Lower leg skin (tissue), 4 donors: Measurements from ENCODE around the gene LPIN1. TPM values are rescaled to one million over a fixed set of nuclear protein-coding genes. Genes with fewer than 3 reads are reported as not detected.
"Not testable (repeated sequence)": the region's sequence is repeated elsewhere in the genome, so short reads cannot be mapped to it uniquely, and the experiment has no call there.

Experiments used
- DNase-seq, 2 donors: peaks; one replicate each; pipeline ENCODE4 v3.0.0-alpha.2; 2019; ENCODE audit warnings: low spot score in 2 of 2
- H3K4me3 ChIP-seq: fragments of 200-600 bp; sonication (generic); 2 replicates; pipeline ENCODE4 v1.5.1; 2017; ENCODE audit warnings: mild to moderate bottlenecking, low read depth; ENCODE audit not compliant: poor library complexity, severe bottlenecking
- POLR2A ChIP-seq, 2 donors: fragments of 450-650 bp; IDR thresholded peaks; one replicate each; pipeline ENCODE4 v1.6.1; 2016 to 2017; ENCODE audit warnings: antibody characterized with exemption in 2 of 2, mild to moderate bottlenecking in 1 of 2, moderate library complexity in 1 of 2
- WGBS, 2 donors: methylation state at CpG; one replicate each; pipeline ENCODE4 v1.1.5; 2018; 5-methylcytosine and 5-hydroxymethylcytosine counted together
- intact Hi-C: fragments of 100-400 bp; cut with DNase I; formaldehyde crosslinking; loops from one replicate; pipeline ENCODE4 v1.15.0; 2023; ENCODE audit warnings: low total_unique reads
- total RNA-seq, 4 donors: library from RNA; depleted of rRNA; stranded (reverse); fragments of >200 nt; gene quantifications; one replicate each; pipeline ENCODE4 v1.1.0, GENCODE V29; 2016
- TF ChIP-seq, protein P1 (sequence below), 3 donors: fragments of 450-650 bp; IDR thresholded peaks; one replicate each; pipeline ENCODE4 v1.5.1; 2016; ENCODE audit warnings: antibody characterized with exemption in 3 of 3, mild to moderate bottlenecking in 3 of 3, moderate library complexity in 2 of 3

Gene LPIN1
- total RNA-seq, 4 donors from 2014 or later: 15.6 to 45.8 (median 35.0) TPM

DNA sequence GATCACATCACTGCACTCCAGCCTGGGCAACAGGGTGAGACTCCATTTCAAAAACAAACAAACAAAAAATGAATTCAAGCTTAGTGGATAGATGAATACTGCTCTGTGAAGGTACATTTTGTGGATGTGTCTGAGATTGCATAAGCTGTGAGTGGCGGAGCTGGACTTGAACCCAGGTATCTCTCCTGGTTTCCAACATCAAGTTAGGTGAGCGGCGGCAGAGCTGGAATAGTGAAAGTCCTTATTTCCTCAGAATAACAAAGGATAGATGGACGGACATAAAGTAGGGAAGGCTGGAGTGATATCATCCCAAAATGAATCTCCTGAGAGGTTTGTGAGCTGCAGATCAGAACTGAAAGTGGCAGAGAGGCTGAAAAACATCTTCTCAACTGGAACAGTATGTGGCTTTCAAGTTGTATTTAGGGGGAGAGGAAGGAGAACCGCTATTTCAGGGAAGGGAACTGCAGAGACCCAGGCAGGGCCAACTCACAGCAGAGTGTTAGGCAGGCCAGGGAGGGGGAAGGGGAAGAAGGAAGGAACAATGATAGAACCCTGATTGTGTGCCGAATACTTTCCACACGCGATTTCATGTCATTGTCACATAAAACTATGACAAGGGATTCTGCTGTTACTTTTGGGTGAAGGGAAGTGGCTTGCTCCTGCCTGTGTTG is 106.2 kb downstream of the LPIN1 start:
- TF ChIP-seq, protein P1, sequence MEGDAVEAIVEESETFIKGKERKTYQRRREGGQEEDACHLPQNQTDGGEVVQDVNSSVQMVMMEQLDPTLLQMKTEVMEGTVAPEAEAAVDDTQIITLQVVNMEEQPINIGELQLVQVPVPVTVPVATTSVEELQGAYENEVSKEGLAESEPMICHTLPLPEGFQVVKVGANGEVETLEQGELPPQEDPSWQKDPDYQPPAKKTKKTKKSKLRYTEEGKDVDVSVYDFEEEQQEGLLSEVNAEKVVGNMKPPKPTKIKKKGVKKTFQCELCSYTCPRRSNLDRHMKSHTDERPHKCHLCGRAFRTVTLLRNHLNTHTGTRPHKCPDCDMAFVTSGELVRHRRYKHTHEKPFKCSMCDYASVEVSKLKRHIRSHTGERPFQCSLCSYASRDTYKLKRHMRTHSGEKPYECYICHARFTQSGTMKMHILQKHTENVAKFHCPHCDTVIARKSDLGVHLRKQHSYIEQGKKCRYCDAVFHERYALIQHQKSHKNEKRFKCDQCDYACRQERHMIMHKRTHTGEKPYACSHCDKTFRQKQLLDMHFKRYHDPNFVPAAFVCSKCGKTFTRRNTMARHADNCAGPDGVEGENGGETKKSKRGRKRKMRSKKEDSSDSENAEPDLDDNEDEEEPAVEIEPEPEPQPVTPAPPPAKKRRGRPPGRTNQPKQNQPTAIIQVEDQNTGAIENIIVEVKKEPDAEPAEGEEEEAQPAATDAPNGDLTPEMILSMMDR (IDR thresholded peaks at IDR 0.05): no peak
- no peak for TF ChIP-seq POLR2A (IDR thresholded peaks at IDR 0.05)
- intact Hi-C loops: loop anchor here (10.0 kb wide), 1 partner anchor 1152 kb away; no protein-coding TSS in a partner anchor
- WGBS, 2 donors: 76 to 79% methylated on average over 8 of the region's 8 CpGs
- H3K4me3 ChIP-seq: no peak overlapping the region
- peak in 1 of 2 donors; percentile 81 for DNase-seq

DNA sequence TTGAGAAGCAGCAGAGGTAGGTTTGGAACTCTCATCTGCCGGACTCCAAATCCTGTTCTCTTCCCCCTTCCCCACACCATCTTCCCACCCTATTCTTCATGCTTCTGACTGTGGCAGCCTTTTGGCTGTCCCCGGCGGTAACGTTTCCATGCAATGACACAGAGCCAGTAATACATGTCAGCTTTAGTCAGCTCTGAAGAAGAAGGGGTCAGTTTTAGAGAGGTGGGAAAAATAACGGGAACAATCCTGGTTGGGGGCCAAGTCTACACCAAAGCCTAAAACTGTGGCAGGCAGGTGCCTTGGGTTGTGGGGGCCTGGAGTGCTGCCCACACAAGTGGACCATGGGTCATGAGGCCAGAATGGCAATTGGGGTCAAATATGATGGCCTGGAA is 106.8 kb downstream of the LPIN1 start:
- whole genome bisulfite sequencing, 2 donors: 83 to 84% methylated on average over 5 of the region's 5 CpGs
- intact Hi-C loops: loop anchor here (10.0 kb wide), 1 partner anchor 1152 kb away; no protein-coding TSS in a partner anchor
- no peak for TF ChIP-seq POLR2A (IDR thresholded peaks at IDR 0.05)
- TF ChIP-seq, protein P1 (IDR thresholded peaks at IDR 0.05): no peak
- DNase-seq: peak in 1 of 2 donors; percentile 57
- H3K4me3 ChIP-seq: no peak overlapping the region

- no peak for TF ChIP-seq POLR2A (IDR thresholded peaks at IDR 0.05)
- TF ChIP-seq, protein P1 (IDR thresholded peaks at IDR 0.05): no peak
- no peak overlapping the region for H3K4me3 ChIP-seq
- WGBS, 2 donors: 79 to 85% methylated on average over 9 to 10 of the region's 10 CpGs
- intact Hi-C loops: loop anchor here (10.0 kb wide), 1 partner anchor 1150 kb away; no protein-coding TSS in a partner anchor
- no peak for DNase-seq
Observed at GRCh38 chr2:11855064-11855760, 108.8 kb downstream of the LPIN1 start.

DNA sequence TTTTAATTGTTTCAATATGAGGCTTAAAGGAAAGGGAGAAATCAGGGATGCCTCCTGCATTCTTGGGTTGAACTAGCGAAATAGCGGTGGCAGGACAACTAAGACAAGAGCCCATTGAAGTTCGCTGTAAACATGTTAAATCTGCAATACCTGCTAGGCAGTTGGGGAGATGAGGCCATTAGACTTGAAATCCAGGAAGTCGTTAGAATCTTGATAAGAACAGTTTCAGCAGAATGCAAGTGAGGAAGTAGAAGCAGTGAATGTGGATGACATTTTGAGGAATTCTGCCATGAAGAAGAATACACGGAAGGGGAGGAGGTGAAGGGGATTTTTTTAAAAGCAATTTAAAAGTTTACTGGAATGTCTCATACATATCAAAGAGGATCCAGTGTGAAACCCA is 109.7 kb downstream of the LPIN1 start:
- no peak overlapping the region for H3K4me3 ChIP-seq
- DNase-seq: no peak
- 75 to 81% methylated on average over 5 of the region's 5 CpGs for WGBS, 2 donors
- TF ChIP-seq, protein P1 (IDR thresholded peaks at IDR 0.05): no peak
- intact Hi-C loops: loop anchor here (10.0 kb wide), 1 partner anchor 1149 kb away; no protein-coding TSS in a partner anchor

- no peak for DNase-seq
- TF ChIP-seq POLR2A (IDR thresholded peaks at IDR 0.05): no peak
- TF ChIP-seq, protein P1 (IDR thresholded peaks at IDR 0.05): no peak
- intact Hi-C loops: loop anchor here (10.0 kb wide), 1 partner anchor 1146 kb away; no protein-coding TSS in a partner anchor
- no peak overlapping the region for H3K4me3 ChIP-seq
- 90 to 95% methylated on average over 2 of the region's 2 CpGs for WGBS, 2 donors
Observed at GRCh38 chr2:11858883-11859282, 112.5 kb downstream of the LPIN1 start.

DNA sequence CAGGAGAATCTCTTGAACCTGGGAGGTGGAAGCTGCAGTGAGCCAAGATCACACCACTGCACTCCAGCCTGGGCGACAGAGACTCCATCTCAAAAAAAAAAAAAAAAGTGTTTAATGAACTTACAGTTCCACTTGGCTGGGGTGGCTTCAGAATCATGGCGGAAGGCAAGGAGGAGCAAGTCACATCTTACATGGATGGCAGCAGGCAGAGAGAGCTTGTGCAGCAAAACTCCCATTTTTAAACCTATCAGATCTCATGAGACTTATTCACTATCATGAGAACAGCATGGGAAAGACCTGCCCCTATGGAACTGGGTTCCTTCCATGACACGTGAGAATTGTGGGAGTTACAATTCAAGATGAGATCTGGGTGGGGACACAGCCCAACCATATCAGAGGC is 113.5 kb downstream of the LPIN1 start:
- H3K4me3 ChIP-seq, DNase-seq: not testable (repeated sequence)
- 95 to 100% methylated on average over 3 of the region's 3 CpGs for WGBS, 2 donors
- intact Hi-C loops: loop anchor here (5.0 to 10.0 kb wide), 2 partner anchors 857 to 1145 kb away; partner anchors contain the start of gene TRIB2
